Measurements from ENCODE around the gene TEAD1.

Gene TEAD1

DNA sequence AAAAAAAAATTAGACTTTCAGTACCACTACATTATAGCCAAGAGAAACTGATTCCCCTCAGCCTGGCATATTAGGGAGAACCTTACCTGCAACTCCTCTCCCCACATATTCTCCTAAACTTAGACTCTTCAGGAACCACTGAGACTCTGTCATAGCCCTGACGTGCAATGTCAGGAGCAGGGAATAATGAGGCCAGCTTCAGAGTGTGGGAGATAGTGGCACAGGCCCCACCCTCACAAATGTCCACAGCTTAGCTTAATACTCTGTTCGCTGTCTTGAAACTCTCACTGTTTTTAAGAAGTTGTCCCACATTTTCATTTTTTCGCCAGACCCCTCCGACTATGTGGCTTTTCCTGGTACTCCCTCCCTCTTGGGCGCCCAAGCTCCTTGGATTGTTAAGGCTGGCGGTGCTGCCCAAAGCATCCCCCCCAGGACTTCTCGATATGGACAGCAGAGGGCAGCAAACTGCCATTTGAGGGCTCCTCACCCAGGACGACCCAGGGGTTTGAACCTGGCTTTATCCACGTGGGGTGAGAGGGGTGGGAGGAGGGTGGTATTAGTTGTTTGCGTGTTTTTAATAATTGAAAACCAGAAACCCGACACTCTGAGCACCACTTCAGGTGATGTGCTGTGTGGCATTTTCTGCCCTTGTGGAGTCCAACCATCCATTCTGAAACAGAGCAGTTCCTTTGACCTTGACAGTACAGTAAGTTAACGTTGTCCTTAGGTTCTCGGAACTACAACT is 289.7 kb downstream of the TEAD1 start:
- DNase-seq: no peak

DNA sequence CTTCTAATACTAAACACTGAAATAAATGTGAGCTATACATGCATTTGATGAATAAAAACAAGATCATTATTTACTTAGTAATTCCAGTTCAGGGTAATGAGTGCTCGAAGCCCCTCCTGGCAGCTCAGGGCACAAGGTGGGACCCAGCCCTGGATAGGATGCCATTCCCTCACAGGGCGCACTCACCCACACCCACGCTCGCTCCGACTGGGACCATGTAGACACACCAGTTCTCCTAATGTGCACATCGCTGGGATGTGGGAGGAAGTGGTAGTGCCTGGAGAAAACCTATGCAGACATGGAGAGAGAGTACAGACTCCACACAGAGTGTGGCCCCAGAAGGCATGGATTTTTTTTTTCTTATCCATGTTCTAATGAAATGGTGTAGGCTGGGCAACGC is 290.4 kb downstream of the TEAD1 start:
- no peak for DNase-seq

DNA sequence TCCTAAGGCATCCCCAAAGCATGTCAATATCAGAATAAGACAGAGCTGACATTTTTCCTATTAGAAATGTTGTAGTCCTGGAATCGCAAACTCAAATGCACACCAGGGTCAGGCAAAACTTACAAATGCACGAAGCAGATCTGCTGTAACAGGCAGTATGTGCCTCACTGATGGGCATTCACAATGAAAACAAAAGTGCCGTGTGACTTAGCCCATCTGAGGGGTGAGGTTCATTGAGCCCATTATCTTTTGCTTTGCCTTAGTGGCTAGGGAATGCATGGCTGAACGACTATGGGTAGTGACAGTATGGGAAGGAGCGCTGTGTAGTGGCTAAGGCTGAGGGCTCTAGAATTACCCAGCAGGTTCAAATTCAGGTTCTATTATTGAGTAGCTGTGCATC is 291.8 kb downstream of the TEAD1 start:
- DNase-seq: no peak

DNA sequence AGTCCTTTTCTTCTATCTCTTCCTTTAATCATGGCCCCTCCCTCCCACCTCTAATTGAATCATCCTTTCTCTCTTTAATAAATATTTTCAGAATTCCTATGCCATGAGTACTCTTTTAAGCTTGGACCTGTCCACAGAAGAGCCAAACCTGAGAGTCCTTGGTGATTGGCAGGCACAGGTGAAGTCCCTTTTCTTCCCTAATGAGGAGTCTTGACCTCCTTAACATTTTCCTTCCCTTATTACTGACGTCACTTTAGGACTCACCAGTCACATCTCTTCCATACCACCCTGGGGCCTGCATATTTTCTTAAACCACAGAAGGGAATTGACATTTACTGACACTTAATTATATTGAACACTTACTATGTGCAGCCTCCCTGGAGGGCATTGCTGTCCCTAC is 293.9 kb downstream of the TEAD1 start:
- no peak for DNase-seq

DNA sequence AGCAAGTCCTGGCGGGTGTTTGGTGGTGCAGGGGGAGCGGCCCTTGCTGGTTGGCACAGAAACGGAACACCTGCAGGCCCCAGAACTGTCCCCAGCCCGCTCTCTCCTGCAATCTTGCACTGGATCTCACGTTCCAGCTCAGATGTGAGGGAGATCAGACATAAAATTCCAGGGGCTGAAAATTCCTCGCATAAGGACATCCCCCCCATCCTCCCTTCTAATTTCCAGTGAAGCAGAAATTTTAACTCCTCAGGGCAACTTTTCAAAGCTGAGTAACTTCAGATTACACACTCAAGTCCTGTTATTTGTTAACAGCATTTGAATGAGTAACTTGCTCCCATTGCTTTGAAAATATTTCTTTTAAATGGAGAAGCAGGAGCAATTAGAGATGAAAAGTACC is 294.6 kb downstream of the TEAD1 start:
- DNase-seq: no peak

DNA sequence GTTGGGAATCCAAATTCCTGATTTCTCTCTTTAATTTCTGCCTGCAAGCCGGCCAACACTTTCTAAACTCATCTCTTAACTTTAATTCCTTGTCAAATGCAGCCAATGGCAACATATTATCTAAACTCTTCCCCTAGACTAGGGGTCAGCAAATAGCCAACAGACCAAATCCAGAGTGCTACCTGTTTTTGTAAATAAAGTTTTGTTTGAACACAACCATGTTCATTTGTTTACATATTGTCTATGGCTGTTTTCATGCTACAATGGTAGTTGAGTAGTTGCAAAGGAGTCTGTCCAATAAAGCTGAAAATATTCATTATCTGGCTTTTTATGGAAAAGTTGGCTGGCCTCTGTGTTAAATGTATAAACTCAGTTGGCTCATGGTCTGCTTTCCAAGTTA is 297.7 kb downstream of the TEAD1 start:
- DNase-seq: no peak

DNA sequence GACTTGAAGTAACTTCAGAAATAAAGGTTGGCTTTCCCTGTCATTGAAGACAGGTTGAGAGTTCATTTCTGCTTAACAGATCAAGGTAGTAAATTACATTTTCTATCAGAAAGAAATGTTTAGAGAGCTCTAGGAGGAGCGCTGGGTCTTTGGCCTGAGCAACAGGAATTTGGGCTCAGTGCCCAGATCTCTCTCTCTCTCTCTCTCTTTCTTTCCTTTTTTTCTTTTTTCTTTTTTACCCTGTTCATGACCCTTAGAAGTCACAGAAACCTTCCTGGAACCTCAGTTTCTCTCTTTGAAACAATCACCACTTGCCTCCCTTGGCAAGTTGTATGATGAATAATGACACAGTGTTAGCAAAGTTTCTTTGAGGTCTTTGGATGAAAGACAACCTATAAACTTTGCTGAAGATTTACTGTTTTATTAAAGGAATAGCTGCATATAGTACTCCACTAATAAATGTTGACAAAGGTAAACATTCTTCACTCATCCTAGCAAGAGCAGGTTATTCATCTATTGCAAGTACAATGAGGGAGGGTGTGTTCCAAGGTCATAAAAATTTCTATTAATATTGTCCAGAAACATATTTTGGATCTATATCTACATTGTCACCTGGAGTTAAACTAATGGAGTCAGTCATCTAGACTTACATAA is 299.4 kb downstream of the TEAD1 start:
- DNase-seq: no peak

DNA sequence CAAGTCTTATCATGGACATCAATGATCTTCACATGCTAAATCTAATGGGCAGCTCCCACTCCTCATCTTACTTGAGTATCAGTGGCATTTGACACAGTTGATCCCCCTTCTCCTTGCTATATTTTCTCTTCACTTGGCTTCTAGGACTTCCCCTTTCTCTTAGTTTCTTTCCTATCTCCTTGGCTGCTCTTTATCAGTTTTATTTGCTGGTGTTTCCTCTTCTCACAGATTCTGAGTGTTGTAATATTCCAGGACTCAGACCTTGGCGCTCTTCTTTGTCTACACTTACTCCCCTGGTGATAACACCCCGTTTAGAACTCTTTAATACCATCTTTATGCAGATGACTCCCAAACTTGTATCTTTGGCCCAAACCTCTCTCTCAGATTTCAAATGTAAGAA is 301.0 kb downstream of the TEAD1 start:
- no peak for DNase-seq

DNA sequence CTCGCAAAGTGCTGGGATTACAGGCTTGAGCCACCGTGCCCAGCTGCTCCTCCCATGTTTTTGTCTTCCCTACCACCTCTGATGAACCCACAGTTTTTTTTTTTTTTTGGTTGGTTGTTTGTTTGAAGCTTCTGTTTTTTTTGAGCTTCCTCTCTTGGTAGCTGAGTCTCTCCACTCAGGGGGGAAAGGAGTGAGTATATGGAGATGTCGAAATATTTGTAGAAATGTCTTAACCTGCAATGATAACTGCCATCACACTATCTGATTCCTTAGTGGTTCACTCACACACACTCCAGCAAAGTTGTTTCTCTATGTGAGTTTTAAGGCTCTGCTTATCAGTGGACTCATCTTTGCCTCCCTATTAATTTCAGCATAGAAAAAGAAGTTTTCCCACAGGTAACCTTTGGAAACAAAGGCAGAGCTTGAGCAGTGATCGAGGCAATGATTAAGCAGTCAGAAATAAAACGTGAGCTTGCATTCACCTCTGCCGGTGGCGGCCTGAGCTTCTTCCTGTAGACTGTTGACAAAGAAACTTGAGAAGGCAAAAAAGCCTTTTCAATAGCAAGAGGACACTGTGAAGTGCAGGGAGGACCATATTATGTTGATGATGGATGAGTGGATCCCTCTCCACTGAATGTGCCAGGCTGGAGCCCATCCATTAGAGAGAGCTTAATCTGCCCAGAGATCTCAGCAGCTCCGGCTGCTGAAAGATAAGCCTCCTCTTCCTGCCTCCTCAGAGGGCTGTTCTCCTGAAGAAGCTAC is 305.9 kb downstream of the TEAD1 start:
- no peak for DNase-seq

DNA sequence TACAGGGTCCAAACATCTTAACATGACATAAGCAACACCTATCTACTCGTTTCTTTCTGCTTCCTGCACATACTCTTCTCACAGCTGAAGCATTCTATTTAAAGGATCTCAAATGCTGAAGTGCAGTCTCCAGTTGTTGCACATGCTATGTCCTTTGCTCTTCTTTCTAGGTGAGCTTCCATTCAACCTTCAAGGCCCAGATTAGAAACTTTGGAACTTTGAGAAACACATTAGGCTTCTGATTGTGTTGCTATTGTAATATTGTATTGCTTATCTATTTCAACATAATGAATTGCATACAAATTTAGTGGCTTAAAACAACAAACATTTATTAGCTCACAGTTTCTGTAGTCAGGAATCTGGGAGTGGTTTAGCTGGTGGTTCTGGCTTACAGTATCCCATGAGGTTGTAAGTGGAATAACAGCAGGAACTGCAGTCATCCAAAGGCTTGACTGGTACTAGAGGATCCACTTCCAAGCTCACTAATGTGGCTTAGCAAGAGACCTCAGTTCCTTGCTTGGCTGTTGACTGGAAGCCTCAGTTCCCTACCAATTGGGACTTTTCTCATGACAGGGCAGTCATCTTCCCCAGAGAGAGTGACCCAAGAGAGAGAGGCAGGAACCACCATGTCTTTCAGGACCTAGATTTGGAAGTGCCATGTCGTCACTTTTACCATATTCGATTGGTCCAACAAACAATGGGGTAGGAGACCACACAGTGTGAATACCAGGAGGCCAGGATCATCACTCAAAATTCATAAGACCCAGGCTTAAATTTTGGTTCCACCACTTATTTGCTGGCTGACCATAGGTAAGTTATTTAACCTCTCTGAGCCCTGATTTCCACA is 307.7 kb downstream of the TEAD1 start:
- DNase-seq: no peak

DNA sequence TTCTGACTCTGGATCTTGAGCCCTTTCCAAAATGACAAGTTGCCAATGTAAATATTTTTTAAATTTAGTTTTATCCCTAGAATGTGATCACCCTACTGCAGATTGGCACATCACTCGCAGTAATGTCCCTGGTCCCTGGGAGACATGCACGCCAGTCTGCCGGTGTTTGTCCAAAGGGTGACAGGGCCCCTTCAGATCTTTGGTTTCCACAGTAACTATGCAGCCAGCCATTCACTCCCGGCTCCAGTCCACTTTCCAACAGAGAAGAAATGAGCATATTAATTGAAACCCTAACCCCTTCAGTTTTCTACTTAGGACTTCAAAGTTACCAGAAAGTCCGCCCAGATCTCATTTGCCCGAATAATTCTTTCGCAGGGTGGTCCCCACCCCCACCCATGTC is 309.1 kb downstream of the TEAD1 start:
- no peak for DNase-seq

DNA sequence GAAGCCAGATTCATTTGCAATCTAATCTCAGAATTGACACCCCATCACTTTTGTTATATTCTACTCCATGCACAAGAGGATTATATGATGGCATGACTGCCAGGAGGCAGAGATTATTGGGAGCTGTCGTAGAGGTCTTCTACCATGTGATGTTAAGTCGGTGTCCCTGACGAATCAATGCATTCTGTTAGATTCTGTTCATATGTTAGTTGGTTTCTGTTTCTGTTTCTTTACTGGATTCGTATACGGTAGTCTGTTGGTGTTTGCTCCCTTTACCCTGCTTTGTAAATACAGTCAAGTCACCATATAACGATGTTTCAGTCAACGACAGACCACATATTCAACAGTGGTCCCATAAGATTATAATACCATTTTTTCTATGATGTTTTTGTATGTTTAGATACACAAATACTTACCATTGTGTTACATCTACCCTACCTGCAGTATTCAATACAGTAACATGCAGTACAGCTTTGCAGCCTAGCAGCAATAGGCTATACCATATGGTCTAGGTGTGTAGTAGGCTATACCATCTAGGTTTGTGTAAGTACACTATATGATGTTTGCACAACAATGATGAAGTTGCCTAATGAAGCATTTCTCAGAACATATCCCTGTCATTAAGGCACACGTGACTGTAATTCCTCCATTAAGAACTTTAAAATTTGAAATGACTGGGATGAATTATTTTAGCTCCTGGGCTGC is 312.1 kb downstream of the TEAD1 start:
- no peak for DNase-seq

DNA sequence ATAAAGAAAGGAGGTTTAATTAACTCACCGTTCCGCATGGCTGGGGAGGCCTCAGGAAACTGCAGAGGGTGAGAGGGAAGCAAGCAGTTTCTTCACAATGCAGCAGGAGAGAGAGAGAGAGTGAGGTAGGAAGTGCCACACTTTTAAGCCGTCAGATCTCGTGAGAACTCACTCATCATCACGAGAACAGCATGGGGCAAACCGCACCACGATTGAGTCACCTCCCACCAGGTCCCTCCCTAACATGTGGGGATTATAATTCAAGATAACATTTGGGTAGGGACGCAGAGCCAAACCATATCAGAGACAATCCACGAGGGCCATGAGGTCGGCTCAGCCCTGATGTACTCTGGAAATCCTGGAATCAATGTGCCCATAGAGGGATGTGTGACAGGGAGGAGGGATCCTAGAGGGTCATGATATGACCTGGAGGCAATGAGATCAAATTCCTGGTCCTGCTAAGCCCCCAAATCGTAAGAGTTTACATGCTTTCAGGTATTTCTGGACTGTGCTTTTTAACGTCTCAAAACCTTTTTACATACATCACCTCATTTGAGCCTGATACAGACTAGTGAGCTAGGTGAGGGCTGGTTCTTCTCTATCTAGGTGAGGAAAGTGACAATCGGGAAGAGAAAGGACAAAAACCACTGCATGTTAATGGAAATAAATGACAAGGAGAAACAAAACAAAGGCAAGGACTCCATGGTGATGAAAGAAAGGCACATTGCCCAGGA is 315.4 kb downstream of the TEAD1 start:
- no peak for DNase-seq

DNA sequence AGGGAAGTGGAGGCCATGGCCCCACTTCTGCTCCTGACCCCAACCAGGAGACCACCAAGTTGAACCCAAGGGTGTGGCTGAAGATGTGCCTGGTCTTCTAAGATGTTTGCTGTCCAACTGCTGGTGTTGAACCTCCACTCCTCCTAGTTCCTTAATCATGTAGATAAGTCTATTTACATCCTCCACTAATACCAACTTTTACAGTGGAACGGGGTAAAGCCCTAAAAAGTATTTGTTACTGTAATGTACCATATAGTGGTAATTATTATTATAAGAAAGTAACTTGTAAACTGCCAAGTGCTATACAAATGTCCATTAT is 315.9 kb downstream of the TEAD1 start:
- DNase-seq: no peak

DNA sequence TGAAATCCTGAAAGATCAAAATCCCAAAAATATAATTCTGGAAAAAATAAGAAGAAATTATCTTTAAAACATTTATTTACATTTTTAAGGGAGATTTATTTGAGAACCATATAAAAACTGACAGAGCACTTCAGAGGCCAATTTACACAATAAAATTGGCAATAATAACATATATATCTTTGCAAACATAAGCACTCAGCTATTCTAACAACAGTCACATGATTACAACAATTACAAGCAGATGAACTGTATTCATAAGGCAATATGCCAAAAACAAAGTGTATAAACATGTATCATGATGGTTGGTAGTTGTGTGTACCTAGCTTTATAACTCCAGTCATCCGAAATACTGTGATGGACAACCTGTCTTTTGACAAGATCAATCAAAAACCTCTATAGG is 317.2 kb downstream of the TEAD1 start:
- DNase-seq: no peak

DNA sequence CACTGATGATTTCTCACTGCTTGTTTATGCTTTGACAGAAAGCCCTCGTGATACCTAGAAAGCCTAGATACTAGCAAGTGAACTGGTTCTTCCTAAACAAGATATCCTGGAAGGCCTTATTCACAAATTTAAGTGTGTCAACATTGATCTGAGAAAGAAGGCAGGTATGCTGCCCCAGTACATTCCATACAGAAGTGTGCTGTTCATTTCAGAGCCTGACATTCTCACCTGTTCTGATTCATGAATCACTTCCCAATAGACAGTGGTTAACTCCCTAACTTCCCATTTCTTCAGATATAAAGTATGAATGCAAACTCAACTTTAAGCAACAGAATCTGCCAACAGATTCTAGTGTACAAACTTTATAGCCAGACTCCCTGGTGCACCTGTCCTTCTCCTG is 319.4 kb downstream of the TEAD1 start:
- DNase-seq: no peak

Data from SIG-M5 (cell line).